ENCODE measurements around the gene RFX4. TPM values are rescaled to one million over a fixed set of nuclear protein-coding genes. Genes with fewer than 3 reads are reported as not detected.

RFX4 gene
- total RNA-seq, 1 experiment from 2014 or later = not detected

- TF ChIP-seq, protein P1, sequence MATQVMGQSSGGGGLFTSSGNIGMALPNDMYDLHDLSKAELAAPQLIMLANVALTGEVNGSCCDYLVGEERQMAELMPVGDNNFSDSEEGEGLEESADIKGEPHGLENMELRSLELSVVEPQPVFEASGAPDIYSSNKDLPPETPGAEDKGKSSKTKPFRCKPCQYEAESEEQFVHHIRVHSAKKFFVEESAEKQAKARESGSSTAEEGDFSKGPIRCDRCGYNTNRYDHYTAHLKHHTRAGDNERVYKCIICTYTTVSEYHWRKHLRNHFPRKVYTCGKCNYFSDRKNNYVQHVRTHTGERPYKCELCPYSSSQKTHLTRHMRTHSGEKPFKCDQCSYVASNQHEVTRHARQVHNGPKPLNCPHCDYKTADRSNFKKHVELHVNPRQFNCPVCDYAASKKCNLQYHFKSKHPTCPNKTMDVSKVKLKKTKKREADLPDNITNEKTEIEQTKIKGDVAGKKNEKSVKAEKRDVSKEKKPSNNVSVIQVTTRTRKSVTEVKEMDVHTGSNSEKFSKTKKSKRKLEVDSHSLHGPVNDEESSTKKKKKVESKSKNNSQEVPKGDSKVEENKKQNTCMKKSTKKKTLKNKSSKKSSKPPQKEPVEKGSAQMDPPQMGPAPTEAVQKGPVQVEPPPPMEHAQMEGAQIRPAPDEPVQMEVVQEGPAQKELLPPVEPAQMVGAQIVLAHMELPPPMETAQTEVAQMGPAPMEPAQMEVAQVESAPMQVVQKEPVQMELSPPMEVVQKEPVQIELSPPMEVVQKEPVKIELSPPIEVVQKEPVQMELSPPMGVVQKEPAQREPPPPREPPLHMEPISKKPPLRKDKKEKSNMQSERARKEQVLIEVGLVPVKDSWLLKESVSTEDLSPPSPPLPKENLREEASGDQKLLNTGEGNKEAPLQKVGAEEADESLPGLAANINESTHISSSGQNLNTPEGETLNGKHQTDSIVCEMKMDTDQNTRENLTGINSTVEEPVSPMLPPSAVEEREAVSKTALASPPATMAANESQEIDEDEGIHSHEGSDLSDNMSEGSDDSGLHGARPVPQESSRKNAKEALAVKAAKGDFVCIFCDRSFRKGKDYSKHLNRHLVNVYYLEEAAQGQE (IDR thresholded peaks at IDR 0.05; ENCODE audit: insufficient read depth in 1 of 2, low read depth in 2 of 2, low read length in 1 of 2) = no peak
- TF ChIP-seq TCF7L2 (IDR thresholded peaks at IDR 0.05; ENCODE audit: low read depth, low read length) = no peak
- no peak for TF ChIP-seq POLR2AphosphoS5 (IDR thresholded peaks at IDR 0.05; ENCODE audit: low read depth, low read length)
- TF ChIP-seq, protein P2, sequence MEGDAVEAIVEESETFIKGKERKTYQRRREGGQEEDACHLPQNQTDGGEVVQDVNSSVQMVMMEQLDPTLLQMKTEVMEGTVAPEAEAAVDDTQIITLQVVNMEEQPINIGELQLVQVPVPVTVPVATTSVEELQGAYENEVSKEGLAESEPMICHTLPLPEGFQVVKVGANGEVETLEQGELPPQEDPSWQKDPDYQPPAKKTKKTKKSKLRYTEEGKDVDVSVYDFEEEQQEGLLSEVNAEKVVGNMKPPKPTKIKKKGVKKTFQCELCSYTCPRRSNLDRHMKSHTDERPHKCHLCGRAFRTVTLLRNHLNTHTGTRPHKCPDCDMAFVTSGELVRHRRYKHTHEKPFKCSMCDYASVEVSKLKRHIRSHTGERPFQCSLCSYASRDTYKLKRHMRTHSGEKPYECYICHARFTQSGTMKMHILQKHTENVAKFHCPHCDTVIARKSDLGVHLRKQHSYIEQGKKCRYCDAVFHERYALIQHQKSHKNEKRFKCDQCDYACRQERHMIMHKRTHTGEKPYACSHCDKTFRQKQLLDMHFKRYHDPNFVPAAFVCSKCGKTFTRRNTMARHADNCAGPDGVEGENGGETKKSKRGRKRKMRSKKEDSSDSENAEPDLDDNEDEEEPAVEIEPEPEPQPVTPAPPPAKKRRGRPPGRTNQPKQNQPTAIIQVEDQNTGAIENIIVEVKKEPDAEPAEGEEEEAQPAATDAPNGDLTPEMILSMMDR (IDR thresholded peaks at IDR 0.05) = no peak
- no peak for TF ChIP-seq SIN3A (IDR thresholded peaks at IDR 0.05; ENCODE audit: borderline replicate concordance, insufficient read depth, low read depth, low read length)
- H3K9me3 ChIP-seq (ENCODE audit: control insufficient read depth, insufficient read depth, low read depth, low read length) = no peaks in the 10 kb centered on the region
- no peak overlapping the region for H3K4me3 ChIP-seq (ENCODE audit: low read depth in 2 of 2, low read length in 2 of 2)
- no peaks in the 10 kb centered on the region for H3K4me1 ChIP-seq (ENCODE audit: control insufficient read depth, insufficient read depth, low read length)
- intact Hi-C loops (cut with micrococcal nuclease; ENCODE audit: unreplicated experiment) = no loop called here
- no peak for ATAC-seq
- ChIA-PET POLR2A (no interaction called here), CTCF (no interaction called here)
- no peaks in the 10 kb centered on the region for H3K36me3 ChIP-seq (ENCODE audit: control insufficient read depth, insufficient read depth, low read length)
- H3K27ac ChIP-seq (ENCODE audit: low read length) = no peak overlapping the region
- no TSS peak for BruUV-seq (replicated peaks)
- no peak for DNase-seq (ENCODE audit: low read depth, low spot score)
- in situ Hi-C loops (cut with HindIII; ENCODE audit: low pct_unique_long_range_greater_than_20kb, low sequenced_read_pairs) = no loop called here
- H3K27me3 ChIP-seq (ENCODE audit: control insufficient read depth, insufficient read depth, low read length) = no peaks in the 10 kb centered on the region; the same call in 1 of the 2 replicates
Observed at GRCh38 chr12:106684497-106684896, 101.7 kb downstream of the RFX4 start.

DNA sequence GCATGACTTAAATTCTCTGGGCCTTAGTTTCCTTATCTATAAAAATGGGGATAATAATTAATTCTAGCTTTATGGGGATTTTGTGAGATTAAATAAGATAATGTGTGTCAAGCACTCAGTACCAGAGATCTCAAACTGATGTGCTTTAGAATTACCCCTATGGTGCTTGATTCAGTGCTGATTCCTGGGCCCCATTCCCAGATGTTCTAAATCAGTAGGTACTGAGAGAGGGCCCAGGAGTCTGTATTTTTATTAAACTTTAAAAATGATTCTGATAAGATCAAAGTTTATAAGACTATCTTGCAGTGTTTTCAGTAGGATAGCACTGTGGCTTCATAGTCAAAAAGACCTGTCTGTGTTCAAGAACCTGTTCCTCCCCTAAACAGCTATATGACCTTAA is 102.6 kb downstream of the RFX4 start:
- intact Hi-C loops (cut with micrococcal nuclease; ENCODE audit: unreplicated experiment) (no loop called here), in situ Hi-C loops (cut with HindIII; ENCODE audit: low pct_unique_long_range_greater_than_20kb, low sequenced_read_pairs) (no loop called here)
- no peaks in the 10 kb centered on the region for H3K4me1 ChIP-seq (ENCODE audit: control insufficient read depth, insufficient read depth, low read length)
- ATAC-seq = no peak
- BruUV-seq (replicated peaks) = no TSS peak
- TF ChIP-seq TCF7L2 (IDR thresholded peaks at IDR 0.05; ENCODE audit: low read depth, low read length) (no peak), SIN3A (IDR thresholded peaks at IDR 0.05; ENCODE audit: borderline replicate concordance, insufficient read depth, low read depth, low read length) (no peak), POLR2AphosphoS5 (IDR thresholded peaks at IDR 0.05; ENCODE audit: low read depth, low read length) (no peak)
- TF ChIP-seq, protein P1 (IDR thresholded peaks at IDR 0.05; ENCODE audit: insufficient read depth in 1 of 2, low read depth in 2 of 2, low read length in 1 of 2) = no peak
- TF ChIP-seq, protein P2 (IDR thresholded peaks at IDR 0.05) = no peak
- DNase-seq (ENCODE audit: low read depth, low spot score) = no peak
- H3K27me3 ChIP-seq (ENCODE audit: control insufficient read depth, insufficient read depth, low read length) = no peaks in the 10 kb centered on the region; the same call in 1 of the 2 replicates
- no peaks in the 10 kb centered on the region for H3K36me3 ChIP-seq (ENCODE audit: control insufficient read depth, insufficient read depth, low read length)
- H3K27ac ChIP-seq (ENCODE audit: low read length) = no peak overlapping the region
- no peaks in the 10 kb centered on the region for H3K9me3 ChIP-seq (ENCODE audit: control insufficient read depth, insufficient read depth, low read depth, low read length)
- no peak overlapping the region for H3K4me3 ChIP-seq (ENCODE audit: low read depth in 2 of 2, low read length in 2 of 2)
- ChIA-PET POLR2A (no interaction called here), CTCF (no interaction called here)

All from Panc1 (cell line).